Aortic smooth muscle cell (primary cell): ENCODE measurements around the gene ECM1. TPM values are rescaled to one million over a fixed set of nuclear protein-coding genes. Genes with fewer than 3 reads are reported as not detected.

ENCODE experiments used
- total RNA-seq: library from RNA; depleted of rRNA; stranded (reverse); fragments of >200 nt; gene quantifications from 2 replicates; pipeline ENCODE4 v1.2.3, GENCODE V29; 2014

Gene ECM1
- 16.4 and 22.4 TPM in 2 replicates for total RNA-seq

DNA sequence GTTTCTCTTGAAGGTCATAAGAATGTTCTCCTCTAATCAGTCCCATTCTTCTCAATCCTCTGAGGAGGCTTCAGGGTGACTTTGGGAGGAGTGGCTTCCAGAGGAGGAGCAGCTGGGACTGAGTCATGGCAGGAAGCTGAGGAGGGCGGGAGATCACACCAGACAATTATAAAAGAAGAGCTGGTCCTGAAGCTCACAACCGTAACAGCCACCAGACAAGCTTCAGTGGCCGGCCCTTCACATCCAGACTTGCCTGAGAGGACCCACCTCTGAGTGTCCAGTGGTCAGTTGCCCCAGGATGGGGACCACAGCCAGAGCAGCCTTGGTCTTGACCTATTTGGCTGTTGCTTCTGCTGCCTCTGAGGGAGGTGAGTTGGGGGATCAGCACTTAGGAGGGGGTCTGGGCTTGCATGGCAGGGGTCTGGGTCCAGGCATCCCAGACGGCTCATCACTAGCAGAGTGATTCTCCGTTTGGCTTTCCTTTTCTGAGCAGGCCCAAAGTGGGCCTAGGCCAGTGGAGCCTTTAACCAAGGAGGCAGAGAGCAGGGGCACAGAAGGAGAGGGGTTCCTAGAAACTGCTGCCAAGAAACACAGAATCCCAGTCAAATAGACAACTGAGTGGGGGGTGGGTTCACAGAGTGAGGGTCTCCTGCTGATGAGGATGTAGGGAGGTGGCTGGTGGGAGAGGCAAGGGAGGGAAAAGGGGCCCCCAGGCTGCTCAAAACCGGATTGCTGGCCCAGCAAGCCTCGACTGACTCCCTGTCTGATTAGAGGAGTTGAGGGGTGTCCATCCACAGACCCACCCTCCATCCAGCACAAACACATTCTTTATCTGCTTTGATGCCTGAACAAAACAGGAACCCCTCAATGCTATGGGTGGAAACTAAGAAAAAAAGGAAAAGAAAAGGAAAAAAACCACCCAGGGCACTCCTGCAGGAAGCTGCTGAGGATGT is at the start of gene ECM1:
Gene ECM1 (plus strand): TSS at position 198 of the 953 bp plus-strand sequence. CDS start 101 bp downstream, at position 299.

DNA sequence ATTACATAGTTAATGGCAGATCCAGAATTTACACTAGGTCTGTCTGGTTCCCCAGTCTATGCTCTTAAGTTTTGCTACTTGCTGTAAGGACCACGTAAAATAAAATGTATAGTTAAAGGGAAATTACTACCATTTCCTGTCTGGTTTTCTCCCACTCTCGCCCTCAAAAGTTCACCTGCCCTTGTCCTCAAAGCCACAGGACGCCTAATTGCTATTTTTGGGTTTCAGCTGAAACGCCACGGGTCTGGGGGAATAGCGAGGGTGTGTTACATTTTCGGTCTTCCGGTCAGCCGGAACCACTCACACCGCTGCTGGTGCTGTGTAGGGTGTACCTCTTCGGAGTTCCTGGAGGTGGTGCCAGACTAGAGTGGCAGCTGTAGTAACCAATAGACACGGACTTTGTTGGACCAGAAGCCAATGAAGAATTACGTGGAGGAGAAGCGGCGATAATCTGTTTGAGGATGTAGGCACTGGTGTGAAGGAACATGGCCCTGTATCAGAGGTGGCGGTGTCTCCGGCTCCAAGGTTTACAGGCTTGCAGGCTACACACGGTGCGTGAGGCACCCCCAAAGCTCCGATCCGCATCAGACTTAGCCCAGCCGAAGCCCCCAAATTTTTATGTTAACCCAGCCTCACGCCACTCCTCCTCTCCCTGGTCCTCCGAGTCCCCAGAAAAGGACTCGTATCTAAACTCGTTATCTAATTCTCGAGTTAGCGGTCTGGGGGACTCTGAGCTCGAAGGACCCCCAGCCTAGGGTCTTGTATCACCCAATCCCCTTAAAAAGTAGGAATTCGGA is 20.7 kb upstream of the ECM1 start, which contains the start of gene TARS2:
Gene TARS2 (plus strand): TSS at position 454 of the 797 bp plus-strand sequence. CDS start 32 bp downstream, at position 486.

DNA sequence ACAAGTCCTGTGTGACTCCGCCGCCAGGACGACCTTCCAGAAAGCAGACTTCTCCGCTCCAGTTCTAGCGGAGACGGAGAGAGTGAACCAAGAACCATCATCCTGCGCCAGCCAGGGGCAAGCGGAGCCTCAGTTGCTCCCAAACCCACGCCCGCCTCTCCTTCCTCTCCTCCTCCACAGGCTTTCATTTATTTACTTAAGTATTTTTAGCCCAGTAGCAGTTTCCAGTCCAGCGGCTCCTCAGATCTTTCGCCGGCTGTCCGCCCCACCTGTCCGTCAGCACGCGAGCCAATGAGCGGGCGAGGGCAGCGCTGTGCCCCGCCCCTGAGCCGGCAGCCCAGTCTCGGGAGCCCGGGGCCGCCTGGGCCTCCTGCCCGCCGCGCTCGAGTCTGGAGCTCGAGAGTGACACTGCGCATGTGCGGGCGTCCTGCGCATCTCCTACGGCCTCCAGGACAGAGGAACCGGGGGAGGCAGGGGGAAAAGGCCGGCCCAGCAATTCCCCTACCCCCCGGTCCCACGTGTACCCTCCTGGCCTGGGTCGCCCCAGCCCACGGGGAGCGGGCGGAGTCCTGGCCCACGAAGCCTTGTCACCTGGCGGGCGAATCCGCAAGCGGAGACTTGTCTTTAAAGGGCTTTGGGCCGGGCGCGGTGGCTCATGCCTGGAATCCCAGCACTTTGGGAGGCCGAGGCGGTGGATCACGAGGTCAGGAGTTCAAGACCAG is 7.6 kb downstream of the ECM1 start, which contains the start of gene FALEC:
Gene FALEC (plus strand): TSS at position 425 of the 722 bp plus-strand sequence.

DNA sequence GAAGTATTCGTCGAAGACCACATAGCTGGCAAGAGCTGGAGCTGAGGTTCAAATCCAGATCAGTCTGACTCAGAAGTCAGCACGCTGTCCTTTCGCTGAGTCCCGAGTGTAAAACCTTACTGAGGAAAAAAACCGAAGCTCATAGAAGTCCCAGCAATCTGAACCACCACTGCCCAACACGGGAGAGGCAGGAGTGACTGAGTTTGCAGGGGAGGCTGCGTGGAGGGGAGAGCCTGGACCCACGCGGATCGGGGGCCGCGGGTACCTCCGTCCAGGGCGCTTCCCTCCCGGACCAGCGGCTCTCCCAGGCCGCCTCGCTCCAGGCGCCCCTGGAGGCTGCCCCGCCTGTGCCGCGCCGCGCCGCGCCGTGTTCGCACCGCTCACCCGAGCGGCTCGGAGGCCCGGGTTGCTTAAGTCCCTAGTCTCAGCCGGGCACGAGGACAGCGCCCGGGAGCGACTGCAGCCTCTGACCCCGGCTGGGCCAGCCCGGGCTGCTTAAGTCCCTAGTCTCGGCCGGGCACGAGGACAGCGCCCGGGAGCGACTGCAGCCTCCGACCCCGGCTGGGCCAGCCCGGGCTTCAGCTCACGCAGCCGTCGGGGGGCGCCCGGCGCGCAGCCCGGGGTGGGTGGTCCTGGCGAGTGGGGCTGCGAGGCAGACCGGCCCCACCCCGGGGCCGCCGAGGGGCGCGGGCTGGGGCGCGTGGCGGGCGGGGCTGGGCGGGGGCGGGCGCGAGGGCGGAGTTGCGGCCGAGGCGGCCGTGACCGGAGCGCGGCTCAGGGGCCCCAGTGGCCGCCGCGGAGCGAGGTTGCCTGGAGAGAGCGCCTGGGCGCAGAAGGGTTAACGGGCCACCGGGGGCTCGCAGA is 41.0 kb downstream of the ECM1 start, which contains the start of gene ADAMTSL4:
Gene ADAMTSL4 (plus strand): TSS at position 777 of the 864 bp plus-strand sequence. CDS start 2,881 bp downstream, outside the sequence.

Other genes with a start within 250 kb of the ECM1 start
- 88.6 and 93.3 TPM in 2 replicates for gene APH1A, start 239.1 kb upstream of the ECM1 start, total RNA-seq
- 81.9 and 86.9 TPM in 2 replicates for gene C1orf54, start 235.3 kb upstream of the ECM1 start, total RNA-seq
- 8.9 and 9.6 TPM in 2 replicates for gene CIART, start 225.6 kb upstream of the ECM1 start, total RNA-seq
- gene MRPS21, start 214.2 kb upstream of the ECM1 start, total RNA-seq = 91.0 and 130 TPM in 2 replicates
- 40.6 and 43.3 TPM in 2 replicates for gene PRPF3, start 186.6 kb upstream of the ECM1 start, total RNA-seq
- 6.6 and 8.1 TPM in 2 replicates for gene RPRD2, start 144.0 kb upstream of the ECM1 start, total RNA-seq
- 12.2 and 18.4 TPM in 2 replicates for gene TARS2, start 20.7 kb upstream of the ECM1 start, total RNA-seq
- 0.31 TPM in 1 of 2 replicates, not detected in the other for gene FALEC, start 7.6 kb downstream of the ECM1 start, total RNA-seq
- gene ADAMTSL4, start 41.3 kb downstream of the ECM1 start, total RNA-seq = 6.3 and 10.4 TPM in 2 replicates
- gene MCL1, start 71.5 kb downstream of the ECM1 start, total RNA-seq = 265 and 309 TPM in 2 replicates
- gene ENSA, start 121.5 kb downstream of the ECM1 start, total RNA-seq = 105 and 112 TPM in 2 replicates
- gene GOLPH3L, start 189.0 kb downstream of the ECM1 start, total RNA-seq = 9.6 and 11.5 TPM in 2 replicates
- 0.31 and 0.40 TPM in 2 replicates for gene HORMAD1, start 212.8 kb downstream of the ECM1 start, total RNA-seq